ENCODE measurements around the gene CNTNAP2. TPM values are rescaled to one million over a fixed set of nuclear protein-coding genes. Genes with fewer than 3 reads are reported as not detected.

Gene CNTNAP2
- total RNA-seq, 4 donors from 2014 or later, result 0.91 to 16.0 TPM; not detected in 2

GRCh38 chr7:147048864-147049263 is 932.3 kb downstream of the CNTNAP2 start:
- no peaks in the 10 kb centered on the region for H3K9me3 ChIP-seq
- no peak overlapping the region for H3K27ac ChIP-seq
- H3K4me1 ChIP-seq, result no peaks in the 10 kb centered on the region
- TF ChIP-seq POLR2A (IDR thresholded peaks at IDR 0.05) (no peak), CTCF (IDR thresholded peaks at IDR 0.05) (no peak)
- DNase-seq, result no peak
- no peaks in the 10 kb centered on the region for H3K27me3 ChIP-seq
- intact Hi-C loops (cut with DNase I; ENCODE audit: low total_unique reads), result no loop called here
- H3K36me3 ChIP-seq, result no peaks in the 10 kb centered on the region
- H3K4me3 ChIP-seq, result no peak overlapping the region

DNA sequence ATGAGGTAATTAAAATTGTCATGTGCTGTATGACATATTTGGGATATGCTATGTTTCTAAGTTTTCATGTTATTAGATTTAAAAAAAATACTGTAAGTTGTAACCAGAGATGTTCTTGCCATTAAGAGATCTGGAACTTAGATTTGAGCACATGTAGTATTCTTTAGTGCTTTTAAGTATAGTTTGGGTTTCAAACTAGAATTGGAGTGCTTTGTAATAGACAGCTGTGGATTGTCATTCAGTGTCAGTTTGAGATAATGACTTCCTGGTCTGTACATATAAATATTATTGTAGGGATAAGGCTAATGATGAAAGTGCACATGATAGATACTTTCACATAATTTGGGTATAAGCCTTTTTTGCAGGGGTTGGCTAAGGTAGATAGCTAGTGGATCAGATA is 936.2 kb downstream of the CNTNAP2 start:
- no peak for TF ChIP-seq POLR2A (IDR thresholded peaks at IDR 0.05)
- TF ChIP-seq CTCF (IDR thresholded peaks at IDR 0.05), result no peak
- H3K4me1 ChIP-seq, result no peaks in the 10 kb centered on the region
- intact Hi-C loops (cut with DNase I; ENCODE audit: low total_unique reads), result no loop called here
- no peaks in the 10 kb centered on the region for H3K36me3 ChIP-seq
- no peaks in the 10 kb centered on the region for H3K9me3 ChIP-seq
- H3K27ac ChIP-seq, result no peak overlapping the region
- no peaks in the 10 kb centered on the region for H3K27me3 ChIP-seq
- DNase-seq, result no peak
- H3K4me3 ChIP-seq, result no peak overlapping the region

- TF ChIP-seq POLR2A (IDR thresholded peaks at IDR 0.05), result no peak
- TF ChIP-seq CTCF (IDR thresholded peaks at IDR 0.05), result no peak
- Histone ChIP-seq H3K4me1 (no peaks in the 10 kb centered on the region), H3K4me3 (no peak overlapping the region), H3K9me3 (no peaks in the 10 kb centered on the region), H3K36me3 (no peaks in the 10 kb centered on the region), H3K27me3 (no peaks in the 10 kb centered on the region), H3K27ac (no peak overlapping the region)
- intact Hi-C loops (cut with DNase I; ENCODE audit: low total_unique reads), result no loop called here
- no peak for DNase-seq
Observed at GRCh38 chr7:147053746-147054145, 937.1 kb downstream of the CNTNAP2 start.

DNA sequence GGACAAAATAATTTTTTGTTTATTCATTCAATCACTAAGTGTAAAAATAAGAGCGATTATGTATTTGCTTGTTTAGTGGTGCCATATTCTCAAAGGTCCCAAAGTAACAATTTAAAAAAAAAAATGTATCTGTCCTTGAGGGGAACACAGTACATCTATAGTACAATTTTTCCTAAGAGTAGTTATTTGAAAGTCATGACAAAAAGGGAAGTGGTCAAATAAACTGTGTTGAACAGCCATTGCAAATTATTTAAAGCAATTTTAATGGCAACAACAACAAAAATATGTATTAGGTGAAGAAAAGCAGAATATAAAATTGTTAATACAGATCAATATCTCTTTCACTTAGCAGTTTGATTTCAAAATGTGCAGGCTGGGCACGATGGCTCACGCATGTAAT is 943.5 kb downstream of the CNTNAP2 start:
- Histone ChIP-seq H3K9me3 (no peaks in the 10 kb centered on the region), H3K36me3 (no peaks in the 10 kb centered on the region), H3K27me3 (peaks cover 0 to 4% of the 10 kb centered on the region in 2 donors), H3K4me3 (no peak overlapping the region), H3K27ac (no peak overlapping the region), H3K4me1 (no peaks in the 10 kb centered on the region)
- intact Hi-C loops (cut with DNase I; ENCODE audit: low total_unique reads), result no loop called here
- TF ChIP-seq POLR2A (IDR thresholded peaks at IDR 0.05), result no peak
- no peak for DNase-seq

- H3K4me1 ChIP-seq, result no peaks in the 10 kb centered on the region
- H3K27me3 ChIP-seq, result peaks cover 0 to 4% of the 10 kb centered on the region in 2 donors
- no peak for DNase-seq
- H3K9me3 ChIP-seq, result no peaks in the 10 kb centered on the region
- H3K27ac ChIP-seq, result no peak overlapping the region
- intact Hi-C loops (cut with DNase I; ENCODE audit: low total_unique reads), result no loop called here
- H3K4me3 ChIP-seq, result no peak overlapping the region
- TF ChIP-seq CTCF (IDR thresholded peaks at IDR 0.05), result no peak
- H3K36me3 ChIP-seq, result no peaks in the 10 kb centered on the region
Observed at GRCh38 chr7:147062897-147063296, 946.3 kb downstream of the CNTNAP2 start.

DNA sequence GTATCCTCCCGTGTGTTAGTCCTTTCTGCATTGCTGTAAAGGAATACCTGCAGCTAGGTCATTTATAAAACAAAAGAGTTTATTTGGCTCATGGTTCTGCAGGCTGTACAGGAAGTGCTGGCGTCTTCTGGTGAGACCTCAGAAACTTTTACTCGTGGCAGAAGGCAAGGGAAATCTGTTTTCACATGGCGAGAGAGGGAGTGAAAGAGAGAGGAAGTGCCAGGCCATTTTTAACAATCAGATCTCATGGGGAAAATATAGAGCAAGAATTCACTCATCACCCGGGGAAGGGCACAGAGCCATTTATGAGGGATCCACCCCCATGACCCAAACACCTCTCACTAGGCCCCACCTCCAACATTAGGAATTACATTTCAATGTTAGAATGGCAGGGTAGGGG is 952.2 kb downstream of the CNTNAP2 start:
- H3K27me3 ChIP-seq, result no peaks in the 10 kb centered on the region
- H3K4me3 ChIP-seq, result no peak overlapping the region
- no peak for DNase-seq
- no peaks in the 10 kb centered on the region for H3K36me3 ChIP-seq
- H3K27ac ChIP-seq, result no peak overlapping the region
- no peaks in the 10 kb centered on the region for H3K9me3 ChIP-seq
- intact Hi-C loops (cut with DNase I; ENCODE audit: low total_unique reads), result no loop called here
- no peak for TF ChIP-seq CTCF (IDR thresholded peaks at IDR 0.05)
- TF ChIP-seq POLR2A (IDR thresholded peaks at IDR 0.05), result no peak
- no peaks in the 10 kb centered on the region for H3K4me1 ChIP-seq

All from uterus (tissue), 4 donors.